Measurements from ENCODE around the gene NR3C2.

DNA sequence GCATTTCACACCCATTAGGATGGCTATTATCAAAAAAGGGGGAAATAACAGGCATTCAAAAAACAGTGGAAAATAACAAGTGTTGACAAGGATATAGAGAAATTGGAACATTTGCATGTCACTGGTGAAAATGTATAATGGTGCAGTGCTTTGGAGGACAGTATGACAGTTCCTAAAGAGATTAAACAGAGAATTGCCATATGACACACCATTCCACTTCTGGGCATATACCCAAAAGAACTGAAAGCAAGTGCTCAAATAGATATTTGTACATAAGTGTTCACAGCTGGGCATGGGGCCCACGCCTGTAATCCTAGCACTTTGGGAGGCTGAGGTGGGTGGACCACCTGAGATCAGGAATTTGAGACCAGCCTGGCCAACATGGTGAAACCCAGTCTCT, 348.1 kb downstream of the NR3C2 start:
- TF ChIP-seq ISL1 (CRISPR knock-in tag; IDR thresholded peaks at IDR 0.05): no peak
- no peak for TF ChIP-seq ESRRG (CRISPR knock-in tag; IDR thresholded peaks at IDR 0.05)
- no peak for TF ChIP-seq ZNF8 (CRISPR knock-in tag; IDR thresholded peaks at IDR 0.05)
- TF ChIP-seq ARNTL (CRISPR knock-in tag; IDR thresholded peaks at IDR 0.05; ENCODE audit: borderline replicate concordance, low read depth): no peak
- no peak for TF ChIP-seq ZNF565 (CRISPR knock-in tag; conservative IDR thresholded peaks at IDR 0.05; ENCODE audit: low read depth)
- TF ChIP-seq ZFP3 (CRISPR knock-in tag; IDR thresholded peaks at IDR 0.05): no peak
- TF ChIP-seq, protein P1, sequence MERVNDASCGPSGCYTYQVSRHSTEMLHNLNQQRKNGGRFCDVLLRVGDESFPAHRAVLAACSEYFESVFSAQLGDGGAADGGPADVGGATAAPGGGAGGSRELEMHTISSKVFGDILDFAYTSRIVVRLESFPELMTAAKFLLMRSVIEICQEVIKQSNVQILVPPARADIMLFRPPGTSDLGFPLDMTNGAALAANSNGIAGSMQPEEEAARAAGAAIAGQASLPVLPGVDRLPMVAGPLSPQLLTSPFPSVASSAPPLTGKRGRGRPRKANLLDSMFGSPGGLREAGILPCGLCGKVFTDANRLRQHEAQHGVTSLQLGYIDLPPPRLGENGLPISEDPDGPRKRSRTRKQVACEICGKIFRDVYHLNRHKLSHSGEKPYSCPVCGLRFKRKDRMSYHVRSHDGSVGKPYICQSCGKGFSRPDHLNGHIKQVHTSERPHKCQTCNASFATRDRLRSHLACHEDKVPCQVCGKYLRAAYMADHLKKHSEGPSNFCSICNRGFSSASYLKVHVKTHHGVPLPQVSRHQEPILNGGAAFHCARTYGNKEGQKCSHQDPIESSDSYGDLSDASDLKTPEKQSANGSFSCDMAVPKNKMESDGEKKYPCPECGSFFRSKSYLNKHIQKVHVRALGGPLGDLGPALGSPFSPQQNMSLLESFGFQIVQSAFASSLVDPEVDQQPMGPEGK (CRISPR knock-in tag; IDR thresholded peaks at IDR 0.05; ENCODE audit: borderline replicate concordance): no peak
- TF ChIP-seq, protein P2, sequence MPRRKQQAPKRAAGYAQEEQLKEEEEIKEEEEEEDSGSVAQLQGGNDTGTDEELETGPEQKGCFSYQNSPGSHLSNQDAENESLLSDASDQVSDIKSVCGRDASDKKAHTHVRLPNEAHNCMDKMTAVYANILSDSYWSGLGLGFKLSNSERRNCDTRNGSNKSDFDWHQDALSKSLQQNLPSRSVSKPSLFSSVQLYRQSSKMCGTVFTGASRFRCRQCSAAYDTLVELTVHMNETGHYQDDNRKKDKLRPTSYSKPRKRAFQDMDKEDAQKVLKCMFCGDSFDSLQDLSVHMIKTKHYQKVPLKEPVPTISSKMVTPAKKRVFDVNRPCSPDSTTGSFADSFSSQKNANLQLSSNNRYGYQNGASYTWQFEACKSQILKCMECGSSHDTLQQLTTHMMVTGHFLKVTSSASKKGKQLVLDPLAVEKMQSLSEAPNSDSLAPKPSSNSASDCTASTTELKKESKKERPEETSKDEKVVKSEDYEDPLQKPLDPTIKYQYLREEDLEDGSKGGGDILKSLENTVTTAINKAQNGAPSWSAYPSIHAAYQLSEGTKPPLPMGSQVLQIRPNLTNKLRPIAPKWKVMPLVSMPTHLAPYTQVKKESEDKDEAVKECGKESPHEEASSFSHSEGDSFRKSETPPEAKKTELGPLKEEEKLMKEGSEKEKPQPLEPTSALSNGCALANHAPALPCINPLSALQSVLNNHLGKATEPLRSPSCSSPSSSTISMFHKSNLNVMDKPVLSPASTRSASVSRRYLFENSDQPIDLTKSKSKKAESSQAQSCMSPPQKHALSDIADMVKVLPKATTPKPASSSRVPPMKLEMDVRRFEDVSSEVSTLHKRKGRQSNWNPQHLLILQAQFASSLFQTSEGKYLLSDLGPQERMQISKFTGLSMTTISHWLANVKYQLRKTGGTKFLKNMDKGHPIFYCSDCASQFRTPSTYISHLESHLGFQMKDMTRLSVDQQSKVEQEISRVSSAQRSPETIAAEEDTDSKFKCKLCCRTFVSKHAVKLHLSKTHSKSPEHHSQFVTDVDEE (CRISPR knock-in tag; IDR thresholded peaks at IDR 0.05): no peak
- TF ChIP-seq, protein P3, sequence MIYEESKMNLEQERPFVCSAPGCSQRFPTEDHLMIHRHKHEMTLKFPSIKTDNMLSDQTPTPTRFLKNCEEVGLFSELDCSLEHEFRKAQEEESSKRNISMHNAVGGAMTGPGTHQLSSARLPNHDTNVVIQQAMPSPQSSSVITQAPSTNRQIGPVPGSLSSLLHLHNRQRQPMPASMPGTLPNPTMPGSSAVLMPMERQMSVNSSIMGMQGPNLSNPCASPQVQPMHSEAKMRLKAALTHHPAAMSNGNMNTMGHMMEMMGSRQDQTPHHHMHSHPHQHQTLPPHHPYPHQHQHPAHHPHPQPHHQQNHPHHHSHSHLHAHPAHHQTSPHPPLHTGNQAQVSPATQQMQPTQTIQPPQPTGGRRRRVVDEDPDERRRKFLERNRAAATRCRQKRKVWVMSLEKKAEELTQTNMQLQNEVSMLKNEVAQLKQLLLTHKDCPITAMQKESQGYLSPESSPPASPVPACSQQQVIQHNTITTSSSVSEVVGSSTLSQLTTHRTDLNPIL (CRISPR knock-in tag; IDR thresholded peaks at IDR 0.05; ENCODE audit: low read depth): no peak
- no peak for TF ChIP-seq BACH2 (CRISPR knock-in tag; IDR thresholded peaks at IDR 0.05; ENCODE audit: borderline replicate concordance)
